Upper lobe of left lung (tissue), 4 donors: Measurements from ENCODE around the gene RBM33.

Source experiments
- POLR2AphosphoS5 ChIP-seq, 2 donors: sonication (generic); formaldehyde crosslinking; IDR thresholded peaks; one replicate each; pipeline ENCODE4 v1.5.1; 2017; ENCODE audit warnings: antibody characterized with exemption in 2 of 2
- TF ChIP-seq, protein P1 (sequence below), 6 experiments: fragments of 450-650 bp in 4 of 6; fragments of 200-600 bp in 2 of 6; sonication (generic) in 2 of 6; IDR thresholded peaks; one replicate each; pipeline ENCODE4 v1.5.1; 2016 to 2019; ENCODE audit warnings: antibody characterized with exemption in 6 of 6

DNA sequence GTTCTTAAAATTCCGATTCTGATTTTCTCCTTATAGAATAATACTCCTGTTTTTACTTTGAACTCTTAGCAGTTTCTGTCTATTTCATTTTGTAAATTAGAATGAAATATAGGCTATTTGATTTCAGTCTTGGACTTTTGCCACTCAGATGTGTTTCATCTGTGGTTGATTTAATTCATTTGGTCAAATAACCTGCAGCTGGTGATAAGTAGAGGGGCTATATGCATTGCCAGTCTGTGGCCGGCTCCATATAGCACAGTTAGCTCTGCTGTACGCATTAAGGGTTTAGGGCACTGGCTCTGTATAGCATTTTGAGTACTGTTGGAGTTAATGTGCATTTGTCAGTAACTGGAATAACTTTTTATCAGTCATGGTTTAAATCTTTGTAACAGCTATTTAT is 35.7 kb downstream of the RBM33 start:
- TF ChIP-seq, protein P1, sequence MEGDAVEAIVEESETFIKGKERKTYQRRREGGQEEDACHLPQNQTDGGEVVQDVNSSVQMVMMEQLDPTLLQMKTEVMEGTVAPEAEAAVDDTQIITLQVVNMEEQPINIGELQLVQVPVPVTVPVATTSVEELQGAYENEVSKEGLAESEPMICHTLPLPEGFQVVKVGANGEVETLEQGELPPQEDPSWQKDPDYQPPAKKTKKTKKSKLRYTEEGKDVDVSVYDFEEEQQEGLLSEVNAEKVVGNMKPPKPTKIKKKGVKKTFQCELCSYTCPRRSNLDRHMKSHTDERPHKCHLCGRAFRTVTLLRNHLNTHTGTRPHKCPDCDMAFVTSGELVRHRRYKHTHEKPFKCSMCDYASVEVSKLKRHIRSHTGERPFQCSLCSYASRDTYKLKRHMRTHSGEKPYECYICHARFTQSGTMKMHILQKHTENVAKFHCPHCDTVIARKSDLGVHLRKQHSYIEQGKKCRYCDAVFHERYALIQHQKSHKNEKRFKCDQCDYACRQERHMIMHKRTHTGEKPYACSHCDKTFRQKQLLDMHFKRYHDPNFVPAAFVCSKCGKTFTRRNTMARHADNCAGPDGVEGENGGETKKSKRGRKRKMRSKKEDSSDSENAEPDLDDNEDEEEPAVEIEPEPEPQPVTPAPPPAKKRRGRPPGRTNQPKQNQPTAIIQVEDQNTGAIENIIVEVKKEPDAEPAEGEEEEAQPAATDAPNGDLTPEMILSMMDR (IDR thresholded peaks at IDR 0.05), result no peak
- TF ChIP-seq POLR2AphosphoS5 (IDR thresholded peaks at IDR 0.05), result no peak
